Fibroblast of mammary gland (primary cell): ENCODE data around the gene TCAP.
A peak's percentile ranks its signal among the peaks of the same experiment; 100 is the strongest.

ENCODE experiments used
- DNase-seq: peaks from one replicate; pipeline ENCODE4 v3.0.0-alpha.2; 2010; ENCODE audit warnings: low read depth
- H3K4me3 ChIP-seq: 2 replicates; pipeline ENCODE4 v1.5.1; 2011; ENCODE audit warnings: low read depth, mild to moderate bottlenecking, low read length, moderate library complexity; ENCODE audit not compliant: control insufficient read depth
- CTCF ChIP-seq: conservative IDR thresholded peaks from 2 replicates; pipeline ENCODE4 v1.5.1; 2011; ENCODE audit warnings: low read depth, low read length, inconsistent platforms; ENCODE audit not compliant: control insufficient read depth, insufficient read depth

The TCAP gene, protein sequence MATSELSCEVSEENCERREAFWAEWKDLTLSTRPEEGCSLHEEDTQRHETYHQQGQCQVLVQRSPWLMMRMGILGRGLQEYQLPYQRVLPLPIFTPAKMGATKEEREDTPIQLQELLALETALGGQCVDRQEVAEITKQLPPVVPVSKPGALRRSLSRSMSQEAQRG

GRCh38 chr17:39664581-39665561 lies at the start of gene TCAP:
Gene TCAP (plus strand): TSS chr17:39665349. CDS start chr17:39665360, 11 bp downstream.
- H3K4me3 ChIP-seq: no peak within 1 kb of the TSS
- no peak for DNase-seq
- no peak for TF ChIP-seq CTCF

GRCh38 chr17:39615434-39615833 lies 49.7 kb upstream of the TCAP start:
- no peak overlapping the region for H3K4me3 ChIP-seq
- no peak for DNase-seq
- TF ChIP-seq CTCF: no peak

DNA sequence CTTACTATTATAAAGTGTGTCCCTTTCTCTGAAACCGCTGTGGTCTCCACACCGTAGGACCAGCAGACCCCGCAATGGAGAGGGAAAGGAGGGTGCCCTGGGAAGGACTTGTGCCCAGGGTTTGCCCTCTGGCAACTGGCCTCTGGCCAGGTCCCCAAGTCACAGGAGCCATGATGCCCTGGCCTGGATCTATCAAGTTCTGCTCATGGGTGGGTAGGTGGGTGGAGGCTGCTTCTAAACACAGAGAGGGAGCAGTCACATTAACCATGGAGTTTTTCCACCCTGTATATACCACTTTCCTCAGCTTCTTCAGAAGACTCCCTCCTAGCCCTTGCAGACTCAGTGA lies 48.1 kb upstream of the TCAP start:
- no peak for TF ChIP-seq CTCF
- H3K4me3 ChIP-seq: no peak overlapping the region
- no peak for DNase-seq

DNA sequence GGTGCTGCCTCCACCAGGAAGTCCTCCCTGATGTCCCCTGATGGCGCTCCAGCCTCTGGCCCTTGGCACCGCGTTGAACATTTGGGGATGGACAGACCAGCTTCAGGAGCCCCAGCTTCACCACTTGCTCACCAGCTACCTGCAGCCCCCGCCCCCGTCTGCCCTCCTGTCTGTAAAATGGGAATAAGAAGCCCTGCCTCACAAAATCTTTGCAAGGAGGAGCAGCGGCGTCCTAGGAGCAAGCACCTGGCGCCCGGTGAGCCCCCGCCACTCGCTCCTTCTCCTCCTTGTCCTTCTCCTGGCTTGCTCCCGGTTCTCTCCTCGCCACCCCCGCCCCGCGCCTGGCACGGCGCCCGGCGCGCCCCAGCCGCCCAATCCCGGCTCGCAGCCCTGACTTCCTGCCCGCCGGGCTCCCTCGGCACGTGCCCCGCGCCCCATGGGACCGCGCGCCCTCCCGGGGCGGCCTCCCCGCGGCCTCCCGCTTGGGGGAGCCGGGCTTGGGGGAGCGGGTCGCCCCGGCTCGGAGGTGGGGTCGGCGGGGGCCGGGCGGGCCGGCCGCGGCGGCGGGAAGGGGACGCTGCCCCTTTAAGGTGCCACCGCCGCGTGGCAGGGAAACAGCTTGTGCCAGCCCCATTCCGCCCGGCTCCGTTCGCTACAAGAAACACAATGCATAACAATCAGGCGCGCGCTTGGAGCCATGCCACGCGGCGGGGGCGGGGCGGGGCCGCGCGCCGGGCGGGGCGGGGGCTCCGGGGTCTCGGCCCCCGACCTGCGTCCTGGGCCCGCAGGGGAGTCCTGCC lies 47.5 kb upstream of the TCAP start:
- peak overlapping the region; percentile 54 for H3K4me3 ChIP-seq
- peak; percentile 20 for DNase-seq
- no peak for TF ChIP-seq CTCF

DNA sequence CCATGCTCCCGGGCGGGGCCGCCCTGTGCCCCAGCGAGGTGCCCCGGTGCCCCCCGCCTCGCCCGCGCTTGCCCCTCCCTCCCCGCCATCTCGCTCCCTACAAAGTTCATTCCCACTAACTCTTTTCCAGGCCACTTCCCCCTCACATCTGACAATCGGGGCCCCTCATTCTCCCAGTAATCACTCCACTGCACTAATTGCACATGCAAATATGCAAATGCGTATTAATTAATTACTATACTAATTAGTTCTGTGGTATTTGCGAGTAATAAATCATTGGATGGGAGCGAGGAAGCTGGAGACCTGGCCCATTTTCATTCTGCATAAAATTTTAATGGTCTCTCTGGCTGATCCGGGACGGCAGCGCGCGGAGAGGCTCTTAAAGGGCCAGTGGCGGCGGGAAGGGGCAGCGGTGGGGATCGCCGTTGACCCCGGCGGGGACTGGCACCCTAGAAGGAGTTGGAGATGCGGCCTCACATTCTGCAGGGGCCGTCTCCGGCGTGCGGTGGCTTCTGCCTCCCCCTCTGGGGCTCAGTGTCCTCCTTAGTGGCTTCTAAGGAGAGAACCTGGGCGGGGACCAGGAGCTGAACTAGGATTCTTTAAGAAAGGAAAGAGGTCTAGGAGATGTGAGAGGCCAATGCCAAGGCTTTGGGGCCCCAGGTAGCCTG lies 46.8 kb upstream of the TCAP start:
- H3K4me3 ChIP-seq: peak overlapping the region; percentile 54
- no peak for DNase-seq
- TF ChIP-seq CTCF: no peak
